Hepatocyte (in vitro differentiated cells): Measurements from ENCODE around the gene ATPAF1.
"Not testable (repeated sequence)": the region's sequence is repeated elsewhere in the genome, so short reads cannot be mapped to it uniquely, and the experiment has no call there.

Experiments
- EZH2 ChIP-seq: fragments of 200-600 bp; sonication (generic); IDR thresholded peaks from 2 replicates; pipeline ENCODE4 v1.6.1; 2016; ENCODE audit warnings: antibody characterized with exemption, mild to moderate bottlenecking, borderline replicate concordance
- EZH2phosphoT487 ChIP-seq: fragments of 200-600 bp; sonication (generic); IDR thresholded peaks from one replicate; pipeline ENCODE4 v1.6.1; 2018; ENCODE audit warnings: antibody characterized with exemption, mild to moderate bottlenecking, low read depth, moderate library complexity; ENCODE audit not compliant: unreplicated experiment, severe bottlenecking
- TF ChIP-seq, protein P1 (sequence below): fragments of 200-600 bp; sonication (generic); IDR thresholded peaks from 2 replicates; pipeline ENCODE4 v1.5.1; 2016; ENCODE audit warnings: antibody characterized with exemption, mild to moderate bottlenecking; ENCODE audit not compliant: poor library complexity

- TF ChIP-seq, protein P1, sequence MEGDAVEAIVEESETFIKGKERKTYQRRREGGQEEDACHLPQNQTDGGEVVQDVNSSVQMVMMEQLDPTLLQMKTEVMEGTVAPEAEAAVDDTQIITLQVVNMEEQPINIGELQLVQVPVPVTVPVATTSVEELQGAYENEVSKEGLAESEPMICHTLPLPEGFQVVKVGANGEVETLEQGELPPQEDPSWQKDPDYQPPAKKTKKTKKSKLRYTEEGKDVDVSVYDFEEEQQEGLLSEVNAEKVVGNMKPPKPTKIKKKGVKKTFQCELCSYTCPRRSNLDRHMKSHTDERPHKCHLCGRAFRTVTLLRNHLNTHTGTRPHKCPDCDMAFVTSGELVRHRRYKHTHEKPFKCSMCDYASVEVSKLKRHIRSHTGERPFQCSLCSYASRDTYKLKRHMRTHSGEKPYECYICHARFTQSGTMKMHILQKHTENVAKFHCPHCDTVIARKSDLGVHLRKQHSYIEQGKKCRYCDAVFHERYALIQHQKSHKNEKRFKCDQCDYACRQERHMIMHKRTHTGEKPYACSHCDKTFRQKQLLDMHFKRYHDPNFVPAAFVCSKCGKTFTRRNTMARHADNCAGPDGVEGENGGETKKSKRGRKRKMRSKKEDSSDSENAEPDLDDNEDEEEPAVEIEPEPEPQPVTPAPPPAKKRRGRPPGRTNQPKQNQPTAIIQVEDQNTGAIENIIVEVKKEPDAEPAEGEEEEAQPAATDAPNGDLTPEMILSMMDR: not testable (repeated sequence)
- not testable (repeated sequence) for TF ChIP-seq EZH2, EZH2phosphoT487
These were observed 17.0 kb downstream of the ATPAF1 start for GRCh38 chr1:46651152-46651551.
